GM12878 (cell line): ENCODE data around the gene HNRNPH3. TPM values are rescaled to one million over a fixed set of nuclear protein-coding genes. Genes with fewer than 3 reads are reported as not detected.
A peak's percentile ranks its signal among the peaks of the same experiment; 100 is the strongest.

Experiments
- ATAC-seq: fragments of 200-7000 bp; cut with Tn5 transposase; 3 replicates; pipeline ENCODE4 v1.9.1; 2020; ENCODE audit warnings: mild to moderate bottlenecking, moderate library complexity
- BruUV-seq: library from RNA; stranded (reverse); fragments of 400-500 nt; replicated peaks from 2 replicates; lab custom pipeline; 2021; lab: Mats Ljungman, UMichigan
- CTCF ChIA-PET: fragments of 300-600 bp; sonication (Branson Sonifier 250); formaldehyde crosslinking; extraction: SDS; loops from one replicate; lab custom pipeline; 2021; ENCODE audit warnings: inconsistent platforms; lab: Yijun Ruan, JAX
- POLR2A ChIA-PET: fragments of 350-600 bp; formaldehyde crosslinking; extraction: SDS; loops from one replicate; lab custom pipeline; 2021; ENCODE audit warnings: inconsistent platforms; lab: Charles Lee
- RAD21 ChIA-PET: fragments of 300-600 bp; sonication (Branson Sonifier 250); formaldehyde crosslinking; loops from one replicate; lab custom pipeline; 2023; ENCODE audit warnings: antibody characterized with exemption; ENCODE audit not compliant: unreplicated experiment; lab: Charles Lee
- SMC1A ChIA-PET: fragments of 300-600 bp; sonication (Branson Sonifier 250); formaldehyde crosslinking; loops from one replicate; lab custom pipeline; 2023; ENCODE audit not compliant: unreplicated experiment, uncharacterized antibody; lab: Charles Lee
- DNase-seq: peaks from one replicate; pipeline ENCODE4 v3.0.0-alpha.2; 2011; ENCODE audit warnings: low read depth, low spot score
- FAIRE-seq: peaks from 3 replicates; lab custom pipeline; 2011; peaks lifted over from hg19 to GRCh38; lab: Jason Lieb, UNC
- H2AFZ ChIP-seq: 2 replicates; pipeline ENCODE4 v1.6.0; 2011; ENCODE audit warnings: low read depth, low read length, control low read depth; ENCODE audit not compliant: control insufficient read depth
- H3K27ac ChIP-seq: 2 replicates; pipeline ENCODE4 v1.5.1; 2011; ENCODE audit warnings: control low read depth; ENCODE audit not compliant: control insufficient read depth, insufficient read depth
- H3K27me3 ChIP-seq, 2 experiments: replicated peaks in 1 of 2; 2 replicates each; pipeline versions ENCODE4 v1.6.0 to v1.6.1; 2011; ENCODE audit warnings: low read length in 1 of 2; ENCODE audit not compliant: control insufficient read depth in 2 of 2, insufficient read depth in 2 of 2
- H3K36me3 ChIP-seq, 2 experiments: 2 replicates each; pipeline ENCODE4 v1.5.1; 2011; ENCODE audit warnings: low read length in 1 of 2; ENCODE audit not compliant: control insufficient read depth in 2 of 2, insufficient read depth in 2 of 2
- H3K4me1 ChIP-seq: 2 replicates; pipeline ENCODE4 v1.6.1; 2011; ENCODE audit warnings: mild to moderate bottlenecking, low read length, moderate library complexity, mixed read lengths; ENCODE audit not compliant: control insufficient read depth, insufficient read depth
- H3K4me2 ChIP-seq: 2 replicates; pipeline ENCODE4 v1.6.0; 2011; ENCODE audit warnings: control low read depth; ENCODE audit not compliant: control insufficient read depth, insufficient read depth
- H3K4me3 ChIP-seq: fragments of 200-600 bp; sonication (generic); 2 replicates; pipeline ENCODE4 v1.5.1; 2016
- H3K79me2 ChIP-seq: 2 replicates; pipeline ENCODE4 v1.6.0; 2011; ENCODE audit warnings: low read length; ENCODE audit not compliant: control insufficient read depth, insufficient read depth
- H3K9ac ChIP-seq: 2 replicates; pipeline ENCODE4 v1.8.0; 2011; ENCODE audit warnings: low read length, control low read depth, mixed read lengths; ENCODE audit not compliant: control insufficient read depth, insufficient read depth
- H3K9me3 ChIP-seq: replicated peaks from 3 replicates; pipeline ENCODE4 v1.5.1; 2011; ENCODE audit warnings: mild to moderate bottlenecking, low read length; ENCODE audit not compliant: control insufficient read depth, insufficient read depth
- H4K20me1 ChIP-seq: 2 replicates; pipeline ENCODE4 v1.6.0; 2011; ENCODE audit not compliant: control insufficient read depth, insufficient read depth
- ATF3 ChIP-seq: IDR thresholded peaks from 2 replicates; pipeline ENCODE4 v1.6.1; 2011; ENCODE audit warnings: low read depth, mild to moderate bottlenecking, low read length, moderate library complexity, borderline replicate concordance; ENCODE audit errors: extremely low read depth
- BHLHE40 ChIP-seq, 2 experiments: fragments of 450-650 bp in 1 of 2; IDR thresholded peaks; 2 replicates each; pipeline ENCODE4 v1.6.1; 2011 to 2017; ENCODE audit warnings: low read depth in 2 of 2, borderline replicate concordance in 1 of 2, improper control_type of control experiment in 1 of 2, low read length in 1 of 2, mild to moderate bottlenecking in 1 of 2
- FOS ChIP-seq: IDR thresholded peaks from 3 replicates; pipeline ENCODE4 v1.6.1; 2011; ENCODE audit warnings: borderline replicate concordance; ENCODE audit not compliant: insufficient read length; ENCODE audit errors: extremely low read depth
- GATAD2B ChIP-seq: fragments of 450-650 bp; conservative IDR thresholded peaks from 2 replicates; pipeline ENCODE4 v1.6.1; 2017; ENCODE audit warnings: low read depth, mild to moderate bottlenecking, moderate library complexity
- MAX ChIP-seq: IDR thresholded peaks from 2 replicates; pipeline ENCODE4 v1.6.1; 2012; ENCODE audit warnings: low read depth, low read length, improper control_type of control experiment
- SPI1 ChIP-seq: IDR thresholded peaks from 2 replicates; pipeline ENCODE4 v1.6.1; 2011; ENCODE audit warnings: low read depth, mild to moderate bottlenecking, low read length, moderate library complexity, borderline replicate concordance; ENCODE audit not compliant: insufficient read depth
- ZZZ3 ChIP-seq: IDR thresholded peaks from 2 replicates; pipeline ENCODE4 v1.6.1; 2011; ENCODE audit warnings: low read depth; ENCODE audit not compliant: control insufficient read depth, insufficient read length
- WGBS: methylation state at CpG from one replicate; pipeline ENCODE4 v1.1.6; 2016; ENCODE audit warnings: low lambda C conversion rate; ENCODE audit not compliant: insufficient replicate concordance, insufficient coverage; ENCODE audit errors: missing lambda C conversion rate; 5-methylcytosine and 5-hydroxymethylcytosine counted together
- in situ Hi-C: fragments of 300-500 bp; cut with MboI; formaldehyde crosslinking; loops from 9 replicates; pipeline ENCODE4 v1.14.3; 2018; ENCODE audit warnings: mixed read lengths
- intact Hi-C: fragments of 100-400 bp; cut with micrococcal nuclease; formaldehyde crosslinking; loops from one replicate; pipeline ENCODE4 v1.14.2; 2022; ENCODE audit not compliant: unreplicated experiment
- polyA plus RNA-seq, 11 experiments: library from polyadenylated mRNA; depleted of rRNA in 4 of 11; unstranded in 6 of 11; stranded (reverse) in 5 of 11; fragments of >200 nt; fragmentation: Nextera tagmentation in 4 of 11; fragmentation: Illumina TruSeq in 1 of 11; extraction: Ambion mirVana in 4 of 11; extraction: Trizol in 1 of 11; gene quantifications; 1 replicate in 1 of 11; 2 replicates in 10 of 11; pipeline versions ENCODE4 v1.2.1 to v1.2.3, GENCODE V29; 2011 to 2016; ENCODE audit warnings: inconsistent platforms in 2 of 11, missing spikeins in 2 of 11, low read depth in 1 of 11
- total RNA-seq, 4 experiments: library from RNA; depleted of rRNA in 3 of 4; stranded (reverse); fragments of >200 nt in 3 of 4; fragmentation: Illumina TruSeq in 1 of 4; extraction: Trizol in 1 of 4; gene quantifications; 2 replicates each; pipeline versions ENCODE4 v1.2.1 to v1.2.3, GENCODE V29; 2013 to 2021

HNRNPH3 gene
- total and polyA plus RNA-seq, 10 of the 15 experiments (the other 5 are each of a cell fraction or from before 2014, with no cell fraction given), result 20.1 to 292 (median 121) TPM

GRCh38 chr10:68359189-68359588, 27.3 kb downstream of the HNRNPH3 start (continued):
- TF ChIP-seq BHLHE40 (IDR thresholded peaks at IDR 0.05; ENCODE audit: borderline replicate concordance in 1 of 2, low read depth in 2 of 2, low read length in 1 of 2) (no peak), MAX (no peak), ATF3 (no peak)

GRCh38 chr10:68362590-68362989, 30.7 kb downstream of the HNRNPH3 start:
- no peaks in the 10 kb centered on the region for H3K9me3 ChIP-seq
- ChIA-PET CTCF (interaction anchor here (0.6 to 3.0 kb wide), 3 partner anchors 14 to 407 kb away, joined by 3 to 11 read pairs (median 7); no protein-coding TSS in a partner anchor), SMC1A (interaction anchor here (1.0 to 3.1 kb wide), 3 partner anchors 10 to 61 kb away, joined by 3 to 10 read pairs (median 5); no protein-coding TSS in a partner anchor), RAD21 (no interaction called here), POLR2A (interaction anchor here (0.5 to 1.3 kb wide), 4 partner anchors 14 to 1787 kb away, joined by 3 to 6 read pairs (median 4); no protein-coding TSS in a partner anchor)
- DNase-seq (no peak), ATAC-seq (peak; percentile 53), FAIRE-seq (no peak)
- no peak overlapping the region for H3K4me3 ChIP-seq
- no peak overlapping the region for H2AFZ ChIP-seq
- H4K20me1 ChIP-seq, result no peaks in the 10 kb centered on the region
- in situ Hi-C loops, result no loop called here
- BruUV-seq, result no TSS peak
- H3K79me2 ChIP-seq, result no peaks in the 10 kb centered on the region
- H3K4me2 ChIP-seq, result no peak overlapping the region
- intact Hi-C loops, result no loop called here
- H3K4me1 ChIP-seq, result no peaks in the 10 kb centered on the region
- no peak overlapping the region for H3K9ac ChIP-seq
- no peak overlapping the region for H3K27ac ChIP-seq
- no peaks in the 10 kb centered on the region for H3K36me3 ChIP-seq
- no peaks in the 10 kb centered on the region for H3K27me3 ChIP-seq
- WGBS, result 0% methylated on average over 3 of the region's 3 CpGs
- TF ChIP-seq SPI1, result peak; percentile 8; the same call in 1 of the 2 replicates
- no peak for TF ChIP-seq ZZZ3
- TF ChIP-seq FOS, result no peak
- no peak for TF ChIP-seq GATAD2B
